GM12878 (cell line): Measurements from ENCODE around the gene CACNA1G.

ENCODE experiments used
- ASH2L ChIP-seq: fragments of 300-600, 200-600 bp; sonication (generic); IDR thresholded peaks from 2 replicates; pipeline ENCODE4 v1.6.1; 2017; ENCODE audit warnings: low read depth, mild to moderate bottlenecking, borderline replicate concordance
- CHD1 ChIP-seq: IDR thresholded peaks from 2 replicates; pipeline ENCODE4 v1.6.1; 2012; ENCODE audit warnings: low read depth, low read length, improper control_type of control experiment
- CTCF ChIP-seq, 3 experiments: IDR thresholded peaks in 2 of 3; conservative IDR thresholded peaks in 1 of 3; 2 replicates each; pipeline ENCODE4 v1.5.1; 2011; ENCODE audit warnings: low read depth in 3 of 3, low read length in 3 of 3, mild to moderate bottlenecking in 3 of 3, control low read depth in 2 of 3, moderate library complexity in 2 of 3, inconsistent platforms in 1 of 3, mixed read lengths in 1 of 3; ENCODE audit not compliant: control insufficient read depth in 2 of 3, insufficient read depth in 1 of 3; ENCODE audit errors: extremely low read depth in 1 of 3
- EZH2 ChIP-seq: IDR thresholded peaks from 2 replicates; pipeline ENCODE4 v1.6.1; 2012; ENCODE audit warnings: low read depth, mild to moderate bottlenecking, control low read depth, inconsistent platforms, low read length, borderline replicate concordance; ENCODE audit not compliant: control insufficient read depth
- MAX ChIP-seq: IDR thresholded peaks from 2 replicates; pipeline ENCODE4 v1.6.1; 2012; ENCODE audit warnings: low read depth, low read length, improper control_type of control experiment
- MEF2B ChIP-seq: fragments of 450-650 bp; IDR thresholded peaks from 2 replicates; pipeline ENCODE4 v1.6.1; 2018; ENCODE audit warnings: mild to moderate bottlenecking, moderate library complexity; ENCODE audit not compliant: partially characterized antibody, poor library complexity, severe bottlenecking
- NFYA ChIP-seq: IDR thresholded peaks from 2 replicates; pipeline ENCODE4 v1.6.1; 2011; ENCODE audit warnings: low read depth, mild to moderate bottlenecking, low read length, improper control_type of control experiment, borderline replicate concordance
- NRF1 ChIP-seq: conservative IDR thresholded peaks from 2 replicates; pipeline ENCODE4 v1.6.1; 2011; ENCODE audit warnings: mild to moderate bottlenecking, low read depth, low read length, improper control_type of control experiment
- POLR2A ChIP-seq: IDR thresholded peaks from 2 replicates; pipeline ENCODE4 v1.6.1; 2011; ENCODE audit warnings: low read depth, mild to moderate bottlenecking, low read length
- RAD21 ChIP-seq: IDR thresholded peaks from 2 replicates; pipeline ENCODE4 v1.6.1; 2011; ENCODE audit warnings: mild to moderate bottlenecking, low read depth, low read length, moderate library complexity; ENCODE audit not compliant: insufficient read depth
- SMARCA5 ChIP-seq: fragments of 450-650 bp; IDR thresholded peaks from 2 replicates; pipeline ENCODE4 v1.6.1; 2017; ENCODE audit warnings: mild to moderate bottlenecking
- SP1 ChIP-seq: IDR thresholded peaks from one replicate; pipeline ENCODE4 v1.6.1; 2011; ENCODE audit warnings: low read depth, low read length
- SUZ12 ChIP-seq: fragments of 200-600 bp; sonication (generic); IDR thresholded peaks from one replicate; pipeline ENCODE4 v1.6.1; 2018; ENCODE audit warnings: antibody characterized with exemption, mild to moderate bottlenecking; ENCODE audit not compliant: unreplicated experiment
- ZBTB40 ChIP-seq: fragments of 450-650 bp; IDR thresholded peaks from 2 replicates; pipeline ENCODE4 v1.6.1; 2016; ENCODE audit warnings: mild to moderate bottlenecking, moderate library complexity, borderline replicate concordance

- no peak for TF ChIP-seq SUZ12
- no peak for TF ChIP-seq MEF2B
- no peak for TF ChIP-seq NFYA
- no peak for TF ChIP-seq ZBTB40
- no peak for TF ChIP-seq CTCF (IDR thresholded peaks at IDR 0.05 in 2 of 3, conservative IDR thresholded peaks at IDR 0.05 in 1 of 3; ENCODE audit: control insufficient read depth in 2 of 3, extremely low read depth in 1 of 3, insufficient read depth in 1 of 3, low read depth in 3 of 3, low read length in 3 of 3)
- no peak for TF ChIP-seq ASH2L
- no peak for TF ChIP-seq NRF1
- TF ChIP-seq POLR2A, result no peak
- no peak for TF ChIP-seq SMARCA5
- no peak for TF ChIP-seq CHD1
- no peak for TF ChIP-seq EZH2
- TF ChIP-seq RAD21, result no peak
- TF ChIP-seq SP1, result no peak
- no peak for TF ChIP-seq MAX
These were observed 32.8 kb downstream of the CACNA1G start for GRCh38 chr17:50593321-50593720.
